Measurements from ENCODE around the gene APRT.
"Not testable (repeated sequence)": the region's sequence is repeated elsewhere in the genome, so short reads cannot be mapped to it uniquely, and the experiment has no call there.

Gene APRT

GRCh38 chr16:88772871-88773811, 38.6 kb downstream of the APRT start:
- DNase-seq (ENCODE audit: low read depth in 3 of 3), result no peak

GRCh38 chr16:88771781-88772180, 39.9 kb downstream of the APRT start:
- DNase-seq (ENCODE audit: low read depth in 3 of 3), result not testable (repeated sequence)

GRCh38 chr16:88771294-88771772, 40.4 kb downstream of the APRT start:
- no peak for DNase-seq (ENCODE audit: low read depth in 3 of 3)

- no peak for DNase-seq (ENCODE audit: low read depth in 3 of 3)
These were observed 41.1 kb downstream of the APRT start for GRCh38 chr16:88770461-88771293.

GRCh38 chr16:88769617-88770460, 41.9 kb downstream of the APRT start:
- DNase-seq (ENCODE audit: low read depth in 3 of 3), result peak in 1 of 3 donors; percentile 10

- no peak for DNase-seq (ENCODE audit: low read depth in 3 of 3)
These were observed 43.5 kb downstream of the APRT start for GRCh38 chr16:88768071-88768783.

DNA sequence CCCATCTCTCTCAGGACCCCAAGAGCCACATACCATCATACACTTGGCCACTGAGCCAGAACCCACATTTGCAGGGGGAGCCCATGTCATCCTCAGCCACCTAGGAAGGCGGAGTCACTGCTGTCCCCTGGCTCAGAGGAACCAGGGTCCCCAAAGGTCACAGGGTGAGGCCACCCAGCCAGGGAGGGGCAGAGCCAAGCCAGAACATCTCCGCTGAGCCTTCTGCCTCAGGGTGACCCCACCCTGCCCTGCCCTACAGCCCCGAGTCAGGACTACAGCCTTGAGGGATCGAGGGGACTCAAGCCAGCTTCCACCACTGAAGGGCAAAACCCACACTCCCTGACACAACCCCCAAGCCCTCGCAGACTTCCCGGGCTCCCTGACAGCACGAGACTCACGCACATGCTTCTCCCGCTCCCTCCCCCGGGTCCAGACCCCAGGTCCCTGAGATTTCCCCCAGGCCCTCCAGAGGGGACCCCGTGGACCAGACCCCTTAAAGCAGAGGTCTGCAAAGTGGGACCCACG, 44.1 kb downstream of the APRT start:
- no peak for DNase-seq (ENCODE audit: low read depth in 3 of 3)

GRCh38 chr16:88766975-88767374, 44.8 kb downstream of the APRT start:
- DNase-seq (ENCODE audit: low read depth in 3 of 3), result no peak

DNA sequence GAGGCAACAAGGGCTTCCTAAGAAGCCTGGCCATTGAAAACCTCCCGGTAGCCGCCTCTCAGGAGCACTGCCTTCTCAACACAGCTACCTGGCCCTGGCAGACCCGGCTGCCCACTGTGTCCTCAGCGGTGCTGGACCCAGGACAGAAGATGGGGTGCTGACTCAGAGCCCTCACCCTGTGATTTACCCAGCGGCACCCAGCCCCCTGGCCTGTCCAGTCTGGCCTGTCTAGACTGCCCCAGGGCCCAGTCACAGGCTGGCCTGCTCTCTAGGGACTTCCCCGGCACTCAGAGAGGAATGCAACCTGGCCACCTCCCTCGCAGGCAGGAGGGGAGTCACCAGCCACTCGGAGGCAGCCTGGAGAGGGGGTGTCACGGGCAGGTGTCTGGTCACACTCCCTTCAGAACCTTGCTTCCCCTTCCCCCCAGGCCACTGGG, 46.8 kb downstream of the APRT start:
- no peak for DNase-seq (ENCODE audit: low read depth in 3 of 3)

DNA sequence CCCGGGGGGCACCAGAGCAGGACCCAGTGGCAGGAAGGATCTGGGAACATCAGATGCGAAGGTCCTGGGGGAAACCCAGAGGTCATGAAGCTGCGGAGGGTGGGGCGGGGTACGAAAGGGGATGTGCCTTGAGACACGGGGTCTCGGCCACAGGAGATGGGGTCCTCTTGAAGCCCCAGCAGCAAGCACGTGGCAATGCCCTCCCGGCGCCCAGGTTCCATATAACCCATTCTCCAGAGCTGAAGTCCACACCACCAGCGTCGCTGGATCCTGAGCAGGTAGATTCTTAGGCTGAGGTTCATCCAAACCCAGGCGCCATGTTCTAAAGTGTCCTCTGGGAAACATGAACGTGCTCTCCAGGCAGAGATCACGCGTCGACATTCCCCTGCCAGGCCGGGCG, 47.6 kb downstream of the APRT start:
- no peak for DNase-seq (ENCODE audit: low read depth in 3 of 3)

DNA sequence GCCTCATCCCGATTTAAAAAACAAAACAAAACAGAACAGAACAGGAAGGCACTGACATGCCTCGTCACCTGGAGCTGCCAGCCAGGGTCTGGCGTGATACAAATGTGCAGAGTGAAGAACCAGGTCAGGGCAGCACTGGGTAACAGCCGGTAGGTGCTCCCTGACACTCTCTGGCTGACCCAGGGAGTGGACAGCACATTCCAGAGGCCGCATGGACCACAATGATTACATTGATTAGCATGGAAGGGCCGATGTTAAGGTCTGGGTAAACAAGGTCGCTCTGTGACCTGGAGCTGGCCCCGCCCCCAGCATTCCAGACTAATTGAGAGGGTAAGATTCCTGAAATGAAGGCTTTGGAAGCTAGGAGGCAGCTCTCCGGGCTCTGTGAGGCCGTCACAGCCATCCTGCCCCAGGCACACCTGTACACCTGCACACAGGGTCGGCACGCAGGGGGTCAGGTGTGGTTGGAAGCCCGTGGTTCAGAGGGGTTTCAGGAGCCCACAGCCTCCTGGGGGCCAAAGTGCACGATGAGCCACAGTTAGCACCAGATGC, 48.1 kb downstream of the APRT start:
- DNase-seq (ENCODE audit: low read depth in 3 of 3), result no peak

DNA sequence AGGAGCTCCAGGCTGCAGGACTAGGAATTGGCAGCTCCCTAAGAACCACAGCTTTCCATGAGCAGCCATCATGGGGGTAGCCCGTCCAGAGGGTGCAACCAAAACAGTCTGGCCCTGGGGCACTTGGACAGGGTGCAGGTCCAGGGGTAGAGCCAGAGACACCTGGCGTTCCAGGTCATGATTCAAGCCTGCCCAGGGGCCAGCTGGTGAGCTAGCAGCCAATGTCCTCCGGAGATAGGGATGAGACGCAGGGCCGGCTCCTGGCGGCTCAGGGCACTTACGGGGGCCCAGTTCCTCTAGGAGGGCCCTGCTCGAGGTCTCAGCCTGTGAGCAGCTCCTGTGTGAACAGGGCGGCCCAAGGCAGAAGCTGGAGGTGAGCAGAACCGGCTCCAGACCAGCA, 48.8 kb downstream of the APRT start:
- DNase-seq (ENCODE audit: low read depth in 3 of 3), result no peak

DNA sequence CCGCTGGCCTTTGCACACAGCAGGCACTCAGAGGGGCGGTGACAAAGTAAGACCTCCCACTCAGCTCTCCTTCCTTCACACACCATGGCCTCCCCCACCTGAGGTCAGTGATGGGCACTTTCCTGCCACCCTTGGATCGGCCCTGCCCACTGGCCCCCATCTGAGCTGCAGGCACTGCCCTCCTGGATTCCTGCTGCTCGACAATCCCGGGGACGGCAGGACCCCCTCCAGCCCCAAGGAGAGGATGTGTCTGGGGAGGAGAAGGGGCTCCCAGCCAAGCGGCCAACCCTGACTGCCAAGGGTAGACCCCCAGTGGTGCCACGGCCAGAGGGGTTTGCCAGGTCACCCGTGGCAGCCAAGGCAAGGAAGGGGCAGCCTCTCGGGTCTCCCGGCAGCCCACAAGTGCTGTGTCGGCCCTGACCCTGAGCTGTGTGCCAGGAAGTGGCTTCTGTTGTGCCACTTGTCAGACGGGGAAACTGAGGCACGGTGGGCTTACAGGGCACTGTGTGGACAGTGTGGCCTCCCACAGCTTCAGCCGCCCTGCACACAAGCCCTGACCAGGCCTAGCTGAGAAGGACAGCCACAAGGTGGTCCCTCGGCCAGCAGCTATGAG, 49.4 kb downstream of the APRT start:
- no peak for DNase-seq (ENCODE audit: low read depth in 3 of 3)

DNA sequence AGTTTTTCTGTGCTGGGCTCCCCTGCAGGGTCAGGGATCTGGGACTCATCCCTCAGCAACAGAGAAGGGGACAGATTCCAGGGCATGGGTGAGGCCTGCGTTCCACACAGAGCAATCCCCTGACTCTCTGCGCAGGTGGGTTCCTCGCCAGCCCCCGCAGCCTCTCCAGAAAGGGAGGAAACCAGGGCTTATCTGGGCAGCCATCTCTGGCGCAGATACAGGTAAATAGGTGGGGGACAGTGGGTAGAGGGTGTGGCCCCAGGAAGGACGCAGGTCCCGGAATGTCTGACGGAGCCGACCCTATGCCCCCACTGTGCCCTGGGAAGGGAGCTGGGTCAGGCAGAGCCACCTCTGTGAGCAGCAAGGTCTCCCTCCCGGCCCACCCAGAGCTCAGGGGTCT, 49.9 kb downstream of the APRT start:
- DNase-seq (ENCODE audit: low read depth in 3 of 3), result no peak

DNA sequence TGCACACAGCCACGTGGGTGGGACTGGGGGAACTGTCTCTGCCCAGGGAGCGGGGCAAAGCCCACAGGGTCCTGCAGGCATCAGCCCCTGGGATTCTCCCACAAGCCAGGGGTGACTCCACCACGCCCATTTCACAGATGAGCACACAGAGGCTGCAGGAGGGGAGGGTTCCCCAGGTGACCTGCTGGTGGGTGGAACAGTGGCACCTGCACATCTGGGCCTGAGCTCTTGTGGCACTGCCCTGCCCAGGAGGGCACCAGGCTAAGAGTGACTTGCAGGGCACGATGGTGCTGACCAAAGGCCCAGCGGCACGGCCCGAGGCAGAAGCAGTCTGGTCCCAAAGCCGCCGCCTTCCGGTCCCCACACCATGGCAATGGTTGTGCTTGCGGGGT, 50.6 kb downstream of the APRT start:
- DNase-seq (ENCODE audit: low read depth in 3 of 3), result no peak

GRCh38 chr16:88760424-88761142, 51.1 kb downstream of the APRT start:
- no peak for DNase-seq (ENCODE audit: low read depth in 3 of 3)

DNA sequence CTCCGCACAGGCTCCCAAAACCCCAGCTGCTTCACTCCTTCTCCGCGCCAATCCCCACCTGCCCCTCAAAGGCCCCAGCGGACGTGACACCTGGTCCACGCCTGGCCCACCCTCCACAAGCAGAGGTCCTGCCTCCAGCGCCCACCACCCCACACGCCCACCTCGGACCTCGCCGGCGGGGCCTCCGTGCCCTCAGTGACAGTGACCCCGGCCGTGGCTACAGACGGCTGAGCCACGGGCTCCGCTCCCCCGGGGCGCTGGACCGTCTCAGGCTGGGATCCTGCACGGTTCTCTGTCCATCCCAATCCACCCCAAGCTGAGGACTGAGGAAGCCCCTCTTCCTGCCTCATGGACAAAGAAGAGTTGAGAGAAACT, 51.8 kb downstream of the APRT start:
- DNase-seq (ENCODE audit: low read depth in 3 of 3), result no peak
